ENCODE measurements around the gene SPAG16.
"Not testable (repeated sequence)": the region's sequence is repeated elsewhere in the genome, so short reads cannot be mapped to it uniquely, and the experiment has no call there.

SPAG16 gene

GRCh38 chr2:214019229-214019972 is 735.1 kb downstream of the SPAG16 start:
- DNase-seq = no peak

DNA sequence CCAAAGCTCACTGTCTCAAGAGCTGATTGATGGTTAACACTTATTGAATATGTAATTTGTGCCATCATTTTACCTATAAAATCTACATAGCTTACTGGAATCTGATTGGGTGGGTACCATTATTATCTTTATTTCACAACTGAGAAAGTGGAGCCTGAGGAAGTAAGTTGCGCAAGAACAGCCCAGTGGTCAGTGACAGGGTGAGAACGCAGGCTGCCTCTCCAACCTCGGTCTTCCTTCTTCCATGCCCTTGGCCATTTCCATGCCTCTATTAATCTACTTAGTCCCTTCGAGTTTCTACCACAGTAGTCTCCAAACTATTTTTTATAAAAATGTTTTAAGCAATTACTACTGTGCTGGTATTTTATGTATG is 735.7 kb downstream of the SPAG16 start:
- no peak for DNase-seq

GRCh38 chr2:214029190-214029589 is 744.9 kb downstream of the SPAG16 start:
- no peak for DNase-seq

DNA sequence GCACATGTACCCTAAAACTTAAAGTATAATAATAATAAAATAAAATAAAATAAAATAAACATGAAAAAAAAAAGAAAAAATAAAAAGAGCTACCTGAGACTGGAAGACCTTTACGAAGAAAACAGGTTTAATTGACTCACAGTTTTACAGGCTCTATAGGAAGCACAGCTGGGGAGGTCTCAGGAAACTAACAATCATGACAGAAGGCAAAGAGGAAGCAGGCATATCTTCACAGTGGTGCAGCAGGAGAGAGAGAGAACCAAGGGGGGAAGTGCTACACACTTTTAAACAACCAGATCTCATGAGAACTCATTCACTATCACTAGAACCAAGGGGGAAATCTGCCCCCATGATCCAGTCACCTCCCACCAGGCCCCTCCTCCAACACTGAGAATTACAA is 747.3 kb downstream of the SPAG16 start:
- no peak for DNase-seq

DNA sequence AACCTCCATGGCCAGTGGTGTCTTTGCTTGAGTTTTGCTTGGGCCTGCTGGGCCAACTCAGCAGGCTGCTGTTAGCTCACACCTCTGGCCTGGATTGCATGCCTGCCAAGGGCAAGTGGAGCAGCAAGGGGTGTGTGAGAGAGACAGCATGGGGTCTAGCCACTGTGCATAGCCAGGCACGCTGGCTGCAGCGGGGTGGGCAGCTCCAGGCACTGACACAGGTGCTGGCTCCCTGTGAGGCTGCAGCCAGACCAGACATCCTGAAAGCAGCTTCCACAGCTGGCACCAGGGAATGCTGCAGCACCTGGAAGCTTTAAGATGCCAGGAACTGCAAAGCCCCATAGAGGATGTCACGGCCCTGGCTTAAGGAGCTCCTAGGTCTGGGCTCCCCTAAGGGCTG is 750.2 kb downstream of the SPAG16 start:
- DNase-seq = no peak

DNA sequence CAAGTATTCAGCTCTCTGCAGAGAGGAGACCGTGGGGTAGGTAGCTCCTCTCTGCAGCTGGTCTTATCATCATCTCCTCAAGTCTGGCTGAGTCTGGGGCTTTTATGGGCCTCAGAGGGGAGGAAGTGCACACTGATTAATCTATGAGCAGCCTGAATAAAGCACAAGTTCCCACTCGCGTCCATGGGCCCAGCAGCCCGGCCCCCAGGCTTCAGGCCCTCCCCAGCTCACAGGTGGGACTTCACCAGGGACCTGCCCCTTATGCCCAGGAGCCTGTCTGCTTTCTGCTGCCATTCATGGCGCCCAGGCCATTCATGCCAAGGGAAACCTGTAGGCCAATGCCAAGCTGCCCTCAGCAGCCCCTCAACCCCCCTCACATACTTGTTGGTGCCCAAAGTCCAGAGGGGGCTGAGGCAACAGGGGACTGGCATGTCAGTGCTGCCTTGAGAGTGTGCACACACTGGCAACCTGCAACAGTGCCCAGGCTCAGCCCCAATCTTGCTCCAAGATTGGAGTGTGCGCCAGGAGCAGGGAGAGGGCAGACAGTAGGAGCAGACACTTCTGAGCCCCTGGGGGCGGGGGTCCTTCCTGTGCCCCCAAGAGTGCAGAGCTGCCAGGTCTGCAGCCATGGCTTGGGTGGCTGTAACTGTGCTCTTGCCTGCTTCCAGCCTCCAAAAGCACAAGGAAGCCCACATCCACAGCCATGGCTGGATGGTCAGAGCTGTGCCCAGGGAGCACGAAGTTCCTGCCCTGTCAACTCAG is 751.0 kb downstream of the SPAG16 start:
- DNase-seq = no peak

DNA sequence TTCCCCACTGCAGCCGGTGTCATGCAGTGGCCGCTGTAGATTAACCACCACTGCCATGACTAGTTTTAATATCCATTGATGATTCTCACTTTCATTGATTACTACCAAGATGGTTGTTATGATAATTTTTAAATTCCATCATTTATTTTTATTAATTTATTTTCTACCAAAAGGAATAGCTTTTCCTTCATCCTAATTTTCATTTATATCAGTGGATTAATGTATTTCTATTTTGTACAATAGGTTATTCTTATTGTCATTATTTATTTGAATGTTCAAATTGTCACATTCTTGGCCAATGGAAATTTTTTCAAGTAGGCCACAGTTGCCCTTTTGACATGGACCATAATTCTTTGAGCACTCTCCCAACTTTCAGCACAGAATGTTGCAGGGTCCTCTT is 751.7 kb downstream of the SPAG16 start:
- no peak for DNase-seq

- DNase-seq = no peak
Measured at GRCh38 chr2:214038186-214038585, 753.9 kb downstream of the SPAG16 start.

GRCh38 chr2:214050731-214051130 is 766.5 kb downstream of the SPAG16 start:
- no peak for DNase-seq

DNA sequence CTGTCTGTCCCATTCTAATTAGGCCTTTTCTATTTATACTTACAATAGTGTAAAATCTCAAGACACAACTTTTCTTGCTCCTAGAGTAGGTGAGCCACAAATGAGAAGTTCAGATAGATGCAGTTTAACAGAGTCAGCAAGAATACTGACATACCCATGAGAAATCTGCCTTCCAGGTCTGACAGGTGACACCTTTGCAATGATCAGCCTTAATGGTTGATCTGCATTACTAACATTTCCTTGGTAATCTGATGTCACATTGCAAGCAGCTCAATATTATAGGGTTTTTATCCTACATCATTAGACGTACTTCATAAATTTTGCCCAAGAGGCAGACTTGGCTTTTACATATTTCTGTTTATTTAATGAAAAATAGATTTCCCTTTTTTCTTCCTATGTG is 767.3 kb downstream of the SPAG16 start:
- no peak for DNase-seq

DNA sequence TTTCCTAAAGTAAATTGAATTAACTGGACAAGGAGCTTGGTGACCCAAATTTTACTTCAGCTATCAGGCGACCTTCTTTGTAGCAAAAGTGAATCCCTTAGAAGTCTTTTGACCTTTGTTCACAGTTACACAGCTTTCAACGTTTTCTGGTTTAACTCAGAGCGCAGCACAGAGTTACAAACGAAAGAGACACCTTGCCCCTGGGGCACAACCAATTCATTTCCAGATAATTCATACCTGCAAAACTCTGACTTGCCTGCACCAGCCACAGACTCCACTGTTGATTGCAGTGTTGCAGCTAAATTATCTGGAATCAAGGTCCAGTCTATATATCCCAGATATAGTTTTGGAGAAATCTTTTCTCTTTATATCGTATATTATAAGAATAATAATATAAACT is 768.0 kb downstream of the SPAG16 start:
- no peak for DNase-seq

DNA sequence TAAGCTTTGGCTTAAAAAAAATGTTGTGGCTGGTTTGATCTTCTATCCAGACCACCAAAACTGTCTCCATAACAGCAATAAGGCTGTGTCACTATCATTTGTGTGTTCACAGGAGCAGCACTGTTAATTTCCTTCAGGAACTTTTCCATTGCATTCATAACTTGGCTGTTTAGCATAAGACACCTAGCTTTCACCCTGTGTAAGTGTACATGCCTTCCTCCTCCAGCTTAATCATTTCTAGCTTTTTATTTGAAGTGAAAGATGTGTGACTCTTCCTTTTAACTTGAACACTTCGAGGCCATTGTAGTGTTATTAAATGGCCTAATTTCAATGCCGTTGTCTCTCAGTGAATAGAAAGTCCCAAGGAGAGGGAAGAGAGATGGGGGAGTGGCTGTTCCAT is 773.7 kb downstream of the SPAG16 start:
- no peak for DNase-seq

- not testable (repeated sequence) for DNase-seq
Measured at GRCh38 chr2:214062279-214062678, 778.0 kb downstream of the SPAG16 start.

DNA sequence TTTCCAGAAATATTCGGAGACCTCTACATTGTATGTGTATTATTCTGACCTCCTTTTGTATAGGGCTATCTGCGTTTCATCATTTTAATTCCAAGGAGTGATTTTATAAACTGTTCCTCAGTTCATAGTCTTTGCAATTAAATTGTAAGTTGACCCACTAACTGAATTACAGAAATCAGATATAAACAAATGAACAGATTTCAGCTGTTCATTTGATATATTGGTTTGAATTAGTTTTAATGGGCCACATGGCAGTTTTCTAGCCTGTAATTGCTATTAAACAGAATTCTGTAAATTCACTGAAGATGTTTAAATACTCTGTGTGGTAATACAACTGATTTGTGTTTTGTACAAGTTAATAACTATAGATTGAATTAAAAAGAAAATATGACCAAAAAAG is 780.2 kb downstream of the SPAG16 start:
- no peak for DNase-seq

DNA sequence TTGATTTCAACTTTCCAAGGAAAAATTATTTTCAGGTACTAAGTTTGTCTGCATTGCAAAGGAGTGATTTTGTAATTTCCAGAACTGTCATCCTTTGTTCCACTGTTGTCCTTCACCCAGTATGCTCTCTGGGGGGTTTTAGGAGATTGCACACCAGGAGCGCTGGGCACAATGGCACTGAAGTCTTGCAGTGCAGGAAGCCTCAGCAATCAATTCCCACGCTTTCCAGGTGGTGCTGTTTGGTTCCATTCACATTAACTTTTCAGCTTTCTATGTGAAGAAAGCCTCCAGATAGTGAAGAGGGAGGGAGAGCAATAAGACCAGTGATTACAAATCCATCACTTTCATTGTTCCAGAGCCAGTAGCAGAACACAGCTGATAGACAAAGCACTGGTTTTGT is 782.6 kb downstream of the SPAG16 start:
- DNase-seq = no peak

DNA sequence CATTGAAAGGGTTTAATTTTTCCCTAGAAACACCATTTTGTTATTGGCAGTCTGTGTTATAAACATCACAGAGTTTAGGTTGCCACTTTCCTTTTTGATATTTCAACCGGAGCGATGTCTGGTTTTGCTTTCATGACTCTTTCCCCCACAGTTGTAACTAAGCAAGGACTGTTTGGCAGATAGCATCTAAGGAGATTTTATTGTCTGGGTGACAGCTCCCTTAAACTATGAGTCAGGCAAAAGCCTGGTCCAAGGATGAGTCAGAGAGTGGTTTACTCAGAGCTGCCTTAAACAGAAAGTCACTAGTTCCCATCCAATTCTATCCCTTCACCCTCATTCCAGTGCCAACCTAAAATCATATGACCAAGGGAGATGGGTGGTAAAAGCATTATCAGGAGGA is 785.0 kb downstream of the SPAG16 start:
- DNase-seq = no peak

GRCh38 chr2:214075456-214075855 is 791.2 kb downstream of the SPAG16 start:
- no peak for DNase-seq

DNA sequence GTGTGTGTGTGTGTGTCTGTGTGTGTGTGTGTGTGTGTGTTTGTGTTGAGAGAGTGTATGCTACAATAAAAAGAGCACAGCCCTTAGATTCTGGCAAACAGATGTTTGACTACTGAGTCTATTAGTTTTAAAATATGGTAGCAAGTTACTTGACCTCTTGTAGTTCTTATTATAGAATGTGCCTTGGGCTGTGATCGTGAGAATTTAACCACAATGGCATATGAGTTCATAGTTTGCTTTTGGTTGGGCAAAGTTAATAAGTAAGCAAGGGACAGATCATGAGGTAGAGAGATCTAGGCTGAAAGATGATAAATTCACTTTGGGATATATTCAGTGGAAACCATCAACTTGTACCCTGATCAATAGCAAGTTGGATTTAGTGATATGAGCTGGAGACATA is 792.3 kb downstream of the SPAG16 start:
- no peak for DNase-seq

DNA sequence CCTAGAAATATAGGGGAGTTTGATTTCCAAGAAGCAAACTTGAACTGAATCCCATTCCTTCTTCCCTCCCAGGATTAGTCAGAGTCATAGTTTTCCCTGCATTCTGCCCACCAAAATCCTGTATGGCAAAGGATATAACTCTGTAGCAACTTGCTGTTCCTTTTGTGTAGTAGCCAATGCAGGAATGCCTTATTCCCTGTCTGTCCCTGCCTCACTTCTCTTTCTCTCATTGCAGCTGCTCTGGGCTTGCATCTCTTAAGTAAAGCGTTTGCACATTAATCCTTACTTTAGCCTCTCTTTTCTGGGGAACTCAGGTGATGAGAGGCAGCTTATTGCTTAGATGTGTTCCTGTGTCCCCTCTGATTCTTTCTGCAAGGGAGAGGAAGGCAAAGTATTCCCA is 793.5 kb downstream of the SPAG16 start:
- DNase-seq = no peak

GRCh38 chr2:214079032-214079431 is 794.8 kb downstream of the SPAG16 start:
- no peak for DNase-seq

- no peak for DNase-seq
Measured at GRCh38 chr2:214088536-214088935, 804.3 kb downstream of the SPAG16 start.

DNA sequence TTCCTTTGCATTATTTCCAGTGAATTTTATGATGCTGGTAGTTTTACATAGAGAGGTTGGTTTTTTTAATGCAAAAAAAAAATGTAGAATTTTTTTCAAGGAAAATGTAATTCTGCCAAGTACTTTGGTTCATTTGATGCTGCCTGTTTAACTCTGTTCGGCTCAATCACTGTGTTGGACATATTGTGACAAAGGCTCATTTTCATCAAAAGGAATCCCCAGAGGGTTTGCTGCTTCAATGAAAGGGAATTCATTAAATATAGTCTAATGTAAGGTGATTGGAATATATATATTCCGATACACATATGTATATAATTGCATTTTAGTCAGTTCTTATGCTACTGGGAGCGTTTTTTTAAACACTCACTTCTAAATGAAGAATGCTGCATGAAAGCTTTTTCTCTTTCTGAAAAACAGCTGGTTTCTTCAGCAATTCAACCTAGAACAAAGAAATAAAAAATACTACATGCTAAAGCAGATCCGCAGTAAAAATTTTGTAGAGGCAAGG is 812.0 kb downstream of the SPAG16 start:
- no peak for DNase-seq

- DNase-seq = no peak
Measured at GRCh38 chr2:214098811-214099210, 814.5 kb downstream of the SPAG16 start.

- no peak for DNase-seq
Measured at GRCh38 chr2:214100488-214100887, 816.2 kb downstream of the SPAG16 start.

All from activated T-cell treated with anti-CD3 and anti-CD28 coated beads for 4 hours (primary cell).